HG03460 (cell line): ENCODE results near the gene SLC6A4.

Experiments used
- ATAC-seq: cut with Tn5 transposase; IDR thresholded peaks from one replicate; pipeline ENCODE4 v1.9.1; 2021; ENCODE audit not compliant: unreplicated experiment

The SLC6A4 gene

DNA sequence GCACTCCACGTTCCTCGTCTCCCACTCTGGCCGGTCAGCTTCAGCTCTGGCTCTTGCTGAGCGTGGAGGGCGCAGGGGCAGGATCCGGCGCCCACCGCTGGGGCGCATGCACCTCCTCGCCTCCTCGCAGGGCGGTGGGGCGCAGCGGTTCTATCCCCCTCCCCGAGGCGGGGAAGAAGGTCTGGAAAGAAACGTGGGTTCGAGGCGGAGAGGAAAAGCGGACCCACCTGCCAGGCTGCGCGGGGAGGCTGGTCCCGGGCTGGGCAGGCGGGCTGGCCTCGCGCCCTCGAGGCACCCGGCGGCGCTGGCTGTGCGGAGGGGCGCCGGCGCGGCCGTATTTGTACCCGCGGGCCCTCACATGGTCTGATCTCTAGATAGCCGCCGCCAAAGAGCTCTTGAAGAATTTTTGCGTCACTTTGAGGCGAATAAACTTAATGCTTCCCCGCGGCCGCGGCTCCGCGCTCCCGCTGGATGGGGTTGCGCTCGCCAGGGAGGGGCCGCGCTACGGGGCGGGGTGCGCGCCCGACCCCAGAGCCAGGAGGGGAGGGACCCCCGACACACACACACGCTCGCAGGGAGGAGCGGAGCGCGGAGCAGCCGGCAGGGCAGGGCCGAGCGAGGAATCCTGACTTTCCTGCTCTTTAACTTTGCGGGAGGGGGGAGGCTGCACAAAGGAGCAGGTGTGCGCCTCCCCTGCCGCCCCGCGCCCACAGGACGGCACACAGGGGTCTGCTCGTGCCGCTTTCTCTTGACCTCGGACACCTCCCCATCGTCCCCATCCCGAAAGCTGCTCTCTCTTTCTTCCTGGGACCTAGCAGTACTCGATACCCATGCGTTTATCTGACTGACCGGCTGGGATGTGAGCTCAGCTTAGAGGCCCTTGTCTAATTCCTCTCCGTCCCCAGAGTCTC, at the start of gene SLC6A4:
SLC6A4 (minus strand) TSS at position 312 of the 911 bp plus-strand sequence. CDS start 13,739 bp downstream, outside the sequence.
- no peak for ATAC-seq

GRCh38 chr17:30279156-30279555, 43.7 kb upstream of the SLC6A4 start:
- no peak for ATAC-seq

GRCh38 chr17:30278032-30278431, 42.5 kb upstream of the SLC6A4 start:
- ATAC-seq, result no peak

- ATAC-seq, result no peak
Observed at GRCh38 chr17:30275911-30276310, 40.4 kb upstream of the SLC6A4 start.

GRCh38 chr17:30274887-30275286, 39.4 kb upstream of the SLC6A4 start:
- ATAC-seq, result no peak

DNA sequence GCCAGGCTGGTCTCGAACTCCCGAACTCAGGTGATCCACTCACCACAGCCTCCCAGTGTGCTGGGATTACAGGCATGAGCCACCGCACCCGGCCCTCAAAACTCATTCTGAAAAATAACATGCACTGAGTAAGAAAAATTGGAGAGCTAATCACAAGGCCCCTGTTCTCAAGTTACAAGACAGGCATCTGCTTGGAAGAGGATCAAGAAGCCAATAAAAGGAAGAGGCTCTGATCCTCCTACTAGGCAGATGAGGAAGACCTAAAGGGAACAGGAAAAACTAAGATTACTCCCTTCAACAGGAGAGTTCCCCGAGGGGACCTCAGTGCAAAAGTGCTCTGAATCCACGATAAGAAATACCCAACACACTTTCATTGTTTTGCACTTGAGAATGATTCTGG, 37.9 kb upstream of the SLC6A4 start:
- no peak for ATAC-seq

- no peak for ATAC-seq
Observed at GRCh38 chr17:30271102-30271501, 35.6 kb upstream of the SLC6A4 start.

GRCh38 chr17:30267625-30268024, 32.1 kb upstream of the SLC6A4 start:
- ATAC-seq, result no peak

- ATAC-seq, result no peak
Observed at GRCh38 chr17:30263552-30264333, 28.2 kb upstream of the SLC6A4 start.

DNA sequence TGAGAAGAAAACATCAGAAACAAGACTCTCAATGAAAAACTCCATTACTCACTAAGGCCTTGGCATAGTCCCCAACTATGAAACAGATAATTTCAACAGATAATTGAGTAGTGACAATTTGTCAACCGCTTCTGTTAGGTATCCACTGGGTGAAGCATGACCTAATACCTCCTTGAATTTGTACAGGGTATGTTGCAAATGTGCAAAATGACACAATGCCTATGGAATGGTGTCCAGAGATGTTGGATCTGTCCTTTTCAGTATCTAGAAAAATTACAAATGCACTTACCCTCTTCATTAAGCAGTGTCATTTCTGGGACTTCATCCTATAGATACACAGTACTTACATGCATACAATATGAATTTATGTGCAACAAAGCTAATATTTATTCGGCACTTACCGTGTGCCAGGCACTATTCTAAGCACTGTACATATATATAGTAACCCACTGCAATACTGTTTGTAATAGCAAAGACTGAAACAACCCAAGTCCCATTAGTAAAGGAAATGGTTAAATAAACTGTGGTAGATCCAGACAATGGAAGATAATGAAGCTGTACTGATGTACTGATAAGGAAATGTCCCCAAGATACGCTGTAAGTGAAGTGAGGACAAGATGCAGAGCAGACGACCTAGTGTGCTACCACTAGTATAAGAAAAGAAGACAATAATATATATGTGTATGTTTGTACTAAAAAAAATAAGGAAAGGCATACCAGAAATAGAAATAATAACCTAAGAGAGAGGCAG, 21.4 kb upstream of the SLC6A4 start:
- ATAC-seq, result no peak

GRCh38 chr17:30254150-30254549, 18.7 kb upstream of the SLC6A4 start:
- no peak for ATAC-seq

DNA sequence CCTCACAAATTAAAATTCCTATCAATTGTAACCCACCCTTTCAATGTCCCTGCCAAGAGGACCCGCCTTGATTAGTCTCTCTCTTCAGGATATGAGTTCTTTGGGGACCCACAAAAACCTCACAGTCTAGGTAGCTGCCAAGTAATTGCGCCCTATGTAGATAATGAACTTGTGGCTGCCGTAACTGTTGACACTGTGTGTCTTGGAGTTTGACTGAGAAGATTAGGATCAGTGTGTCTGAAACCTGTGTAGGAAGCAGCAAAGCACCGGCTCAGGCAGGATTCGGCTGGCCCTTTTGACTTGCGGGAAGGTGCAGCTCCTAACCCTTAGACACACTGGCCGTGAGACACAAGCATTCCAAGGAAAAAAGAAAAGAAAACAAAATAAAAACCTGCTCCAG, 17.8 kb upstream of the SLC6A4 start:
- ATAC-seq, result no peak

GRCh38 chr17:30251931-30252330, 16.4 kb upstream of the SLC6A4 start:
- ATAC-seq, result no peak

DNA sequence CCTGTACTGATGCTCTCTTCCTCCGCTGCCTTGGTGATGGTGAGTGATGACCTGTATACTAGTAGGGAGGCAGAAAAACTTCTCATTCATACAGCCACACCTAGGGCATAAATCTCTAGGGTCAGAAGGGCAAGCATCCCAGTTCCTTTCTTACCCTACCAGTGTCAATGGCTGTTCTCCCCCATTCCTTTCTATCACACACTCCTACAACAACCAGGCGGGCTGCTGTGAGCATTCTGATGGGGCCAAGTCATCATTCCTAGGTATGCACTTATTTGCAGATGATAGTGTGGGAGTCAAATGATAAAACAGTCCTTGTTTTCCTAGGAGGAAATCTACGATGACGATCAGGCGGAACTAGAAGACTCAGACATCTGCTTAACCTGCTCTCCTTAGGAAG, 14.0 kb upstream of the SLC6A4 start:
- no peak for ATAC-seq

DNA sequence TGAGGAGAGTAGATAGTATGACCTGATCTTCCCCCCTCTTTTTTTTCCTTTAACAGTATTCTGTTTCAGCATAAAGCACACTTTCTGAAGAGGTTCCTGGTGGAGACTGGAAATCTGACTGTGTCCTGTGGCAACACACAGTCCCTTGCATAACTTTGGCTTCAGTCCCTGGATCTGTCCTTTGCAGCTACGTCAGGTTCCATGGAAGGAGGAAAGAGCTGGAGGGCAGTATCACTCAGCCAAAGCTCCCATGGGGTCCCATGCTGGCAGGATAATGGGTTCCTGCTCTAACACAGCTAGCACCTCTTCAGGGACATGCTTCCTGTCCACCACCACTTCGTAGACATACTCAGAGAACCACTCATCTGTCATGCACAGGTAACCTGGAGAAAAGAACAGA, 13.3 kb upstream of the SLC6A4 start:
- no peak for ATAC-seq

GRCh38 chr17:30246460-30246859, 11.0 kb upstream of the SLC6A4 start:
- no peak for ATAC-seq

DNA sequence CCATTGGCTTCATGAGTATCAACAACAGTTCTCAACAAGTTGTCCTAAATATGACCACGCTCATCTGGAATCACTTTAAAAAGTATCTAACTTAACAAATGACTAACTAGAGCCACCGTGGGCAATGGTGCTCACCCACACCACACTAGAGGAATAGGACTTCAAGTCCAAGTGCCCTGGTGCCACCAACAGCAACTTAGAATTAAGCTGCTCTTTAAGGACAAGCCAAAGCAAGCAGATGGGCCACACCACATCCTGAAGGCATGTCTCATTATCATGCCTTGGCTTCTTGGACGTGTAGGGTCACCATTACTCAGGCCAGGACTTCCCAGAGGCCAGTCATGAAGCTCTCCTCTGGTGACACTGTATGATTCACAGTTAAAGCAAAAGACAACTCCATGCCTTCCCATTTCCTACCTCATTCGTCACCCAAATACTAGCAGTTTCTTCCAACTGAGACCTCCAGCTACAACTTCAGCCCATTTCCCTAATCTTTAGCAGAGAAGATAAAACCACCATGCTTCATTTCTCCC, 9.4 kb upstream of the SLC6A4 start:
- ATAC-seq, result no peak

DNA sequence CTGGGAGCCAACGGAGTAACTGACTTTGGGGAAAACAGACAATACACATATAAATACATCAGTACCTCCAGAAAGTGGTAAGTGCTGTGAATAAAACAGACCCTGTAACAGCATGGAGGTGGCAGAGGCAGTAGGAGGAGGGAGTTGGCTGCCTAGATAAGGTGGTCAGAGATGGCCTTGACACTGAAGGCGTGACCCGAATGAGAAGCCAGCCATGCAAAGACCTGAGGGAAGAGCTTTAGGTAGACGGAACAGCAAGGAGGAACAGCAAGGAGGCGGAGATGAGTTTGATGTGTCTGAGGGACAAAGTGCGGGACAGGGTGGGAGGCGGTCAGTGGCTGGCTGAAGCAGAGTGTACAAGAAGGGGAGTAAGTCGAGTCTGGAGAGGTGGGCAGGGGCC, 8.1 kb upstream of the SLC6A4 start:
- no peak for ATAC-seq

DNA sequence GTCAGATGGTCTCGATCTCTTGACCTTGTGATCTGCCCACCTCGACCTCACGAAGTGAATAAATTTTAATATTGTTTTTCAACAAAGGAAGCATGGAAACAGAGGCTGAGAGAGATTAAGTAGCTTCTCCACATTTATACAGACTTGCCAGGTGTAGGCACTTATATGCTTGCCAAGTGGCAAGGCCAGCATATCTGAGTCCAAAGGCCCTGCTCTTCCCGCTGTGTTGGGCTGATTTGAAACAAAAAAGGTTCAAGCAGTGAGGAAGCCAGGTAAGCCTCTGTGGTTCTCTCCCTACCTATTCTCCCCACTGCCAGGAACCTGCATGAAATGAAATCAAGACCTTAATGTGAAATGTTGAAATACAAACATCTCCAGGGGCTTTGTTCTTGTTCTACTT, 7.5 kb upstream of the SLC6A4 start:
- ATAC-seq, result no peak

DNA sequence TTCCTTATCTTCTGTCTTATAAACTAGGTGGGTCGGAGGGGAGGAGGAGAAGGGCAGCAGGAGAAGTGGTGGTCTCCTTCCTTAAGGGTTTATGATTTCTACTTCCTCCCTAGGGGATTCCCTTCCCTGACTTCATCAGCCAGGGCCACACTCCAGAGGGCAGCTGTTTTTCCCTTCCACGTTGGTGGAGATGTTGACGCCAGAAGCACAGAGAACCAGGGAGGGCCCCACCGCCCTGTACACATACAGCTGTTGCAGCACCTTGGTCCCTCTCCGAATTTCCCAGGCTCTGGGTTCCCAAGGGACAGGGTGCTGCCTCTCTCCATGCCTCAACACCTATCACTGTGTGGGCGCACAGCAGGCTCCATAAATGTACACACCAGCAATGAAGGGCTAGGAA, 5.6 kb upstream of the SLC6A4 start:
- ATAC-seq, result no peak

DNA sequence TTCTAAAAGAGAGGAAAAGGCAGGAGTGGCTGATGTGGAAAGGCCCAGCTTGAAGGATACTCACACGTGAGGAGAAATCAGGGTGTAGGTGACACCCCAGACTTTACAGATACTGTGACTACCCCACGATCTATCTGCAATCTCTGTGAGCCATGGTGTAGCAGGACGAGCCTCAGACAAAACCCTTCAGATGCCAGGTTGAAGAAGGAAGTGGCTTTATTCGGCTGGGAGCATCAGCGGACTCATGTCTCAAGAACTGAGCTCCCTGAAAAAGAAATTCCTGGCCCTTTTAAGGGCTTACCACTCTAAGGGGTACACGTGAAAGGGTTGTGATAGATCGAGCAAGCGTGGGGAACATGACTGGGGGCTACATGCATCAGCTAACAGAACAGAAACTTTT, 4.7 kb upstream of the SLC6A4 start:
- ATAC-seq, result no peak
